ENCODE data around the gene FAM13B. TPM values are rescaled to one million over a fixed set of nuclear protein-coding genes. Genes with fewer than 3 reads are reported as not detected.
A peak's percentile ranks its signal among the peaks of the same experiment; 100 is the strongest.
"Not testable (repeated sequence)": the region's sequence is repeated elsewhere in the genome, so short reads cannot be mapped to it uniquely, and the experiment has no call there.

Gene FAM13B
- total RNA-seq = 10 to 100 TPM; 18.7 to 46.7 (median 23.0) TPM

DNA sequence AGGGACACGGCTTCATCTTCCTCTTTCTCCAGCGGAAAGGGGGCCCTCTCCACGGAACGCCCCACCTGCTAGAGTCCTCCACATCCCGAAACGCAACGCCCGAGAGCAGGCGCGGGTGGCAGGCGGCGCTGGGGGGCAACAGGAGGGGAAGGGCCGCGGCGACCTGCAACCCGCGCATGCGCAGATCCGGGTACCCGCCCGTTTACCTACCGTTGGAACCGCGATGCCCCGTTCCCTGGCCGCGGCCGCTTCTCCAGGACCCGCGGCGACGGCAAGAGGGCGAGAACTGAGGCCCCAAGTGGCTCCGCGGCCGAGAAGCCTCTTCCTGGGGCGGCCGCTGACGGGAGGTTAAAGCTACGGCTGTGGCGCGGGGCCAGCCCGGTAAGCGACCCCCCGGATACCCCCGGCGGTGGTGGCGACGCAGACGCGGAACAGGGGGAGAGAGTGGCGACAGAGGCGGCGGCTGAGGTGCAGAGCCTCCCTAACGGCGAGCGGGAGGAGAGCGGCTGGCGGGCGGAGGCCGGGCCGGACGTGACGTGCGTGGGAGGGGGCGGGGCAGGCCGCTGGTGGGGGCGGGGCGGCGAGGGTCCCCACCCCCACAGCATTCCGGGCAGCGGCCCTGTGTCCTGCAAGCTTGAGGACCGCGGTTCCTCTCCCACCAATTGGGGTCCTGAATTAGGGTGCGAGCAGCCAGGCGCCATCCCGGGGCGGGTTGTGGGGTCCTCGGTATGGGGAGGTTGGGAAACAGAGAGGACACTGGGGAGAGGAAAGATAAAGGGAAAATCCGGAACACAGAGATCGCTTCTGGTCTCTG, at the start of gene FAM13B:
Gene FAM13B, minus strand, starts transcription at position 508 of the 814 bp plus-strand sequence. CDS start 13,968 bp downstream, outside the sequence.
- peak; percentile 81 to 90 (median 89) for TF ChIP-seq POLR2AphosphoS5 (IDR thresholded peaks at IDR 0.05)
- TF ChIP-seq, protein P1, sequence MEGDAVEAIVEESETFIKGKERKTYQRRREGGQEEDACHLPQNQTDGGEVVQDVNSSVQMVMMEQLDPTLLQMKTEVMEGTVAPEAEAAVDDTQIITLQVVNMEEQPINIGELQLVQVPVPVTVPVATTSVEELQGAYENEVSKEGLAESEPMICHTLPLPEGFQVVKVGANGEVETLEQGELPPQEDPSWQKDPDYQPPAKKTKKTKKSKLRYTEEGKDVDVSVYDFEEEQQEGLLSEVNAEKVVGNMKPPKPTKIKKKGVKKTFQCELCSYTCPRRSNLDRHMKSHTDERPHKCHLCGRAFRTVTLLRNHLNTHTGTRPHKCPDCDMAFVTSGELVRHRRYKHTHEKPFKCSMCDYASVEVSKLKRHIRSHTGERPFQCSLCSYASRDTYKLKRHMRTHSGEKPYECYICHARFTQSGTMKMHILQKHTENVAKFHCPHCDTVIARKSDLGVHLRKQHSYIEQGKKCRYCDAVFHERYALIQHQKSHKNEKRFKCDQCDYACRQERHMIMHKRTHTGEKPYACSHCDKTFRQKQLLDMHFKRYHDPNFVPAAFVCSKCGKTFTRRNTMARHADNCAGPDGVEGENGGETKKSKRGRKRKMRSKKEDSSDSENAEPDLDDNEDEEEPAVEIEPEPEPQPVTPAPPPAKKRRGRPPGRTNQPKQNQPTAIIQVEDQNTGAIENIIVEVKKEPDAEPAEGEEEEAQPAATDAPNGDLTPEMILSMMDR (IDR thresholded peaks at IDR 0.05) = peak in 4 of 5 experiments; percentile 6 to 44 (median 24)
- TF ChIP-seq EP300 (IDR thresholded peaks at IDR 0.05; ENCODE audit: low read depth) = no peak
- TF ChIP-seq POLR2A (IDR thresholded peaks at IDR 0.05) = peak; percentile 83
- intact Hi-C loops (cut with DNase I; ENCODE audit: low total_unique reads) (no loop called here), in situ Hi-C loops (cut with MboI; ENCODE audit: low pct_ligation_motif_present in 1 of 4, low pct_unique_long_range_greater_than_20kb in 1 of 4, low sequenced_read_pairs in 3 of 4) (no loop called here)
- Histone ChIP-seq H3K4me1 (peaks cover 0 to 49% (median 26%) of the 10 kb centered on the region in 4 donors), H3K4me3 (peak within 1 kb of the TSS; percentile 88 to 96 (median 92)), H3K9me3 (no peaks in the 10 kb centered on the region), H3K36me3 (no peaks in the 10 kb centered on the region), H3K27ac (peak within 1 kb of the TSS; percentile 99 to 100 (median 100)), H3K27me3 (no peaks in the 10 kb centered on the region)
- 0 to 1% methylated on average over 8 to 41 of the region's 81 CpGs for WGBS, 2 donors (ENCODE audit: low coverage in 1 of 2)
- DNase-seq = peak; percentile 82

DNA sequence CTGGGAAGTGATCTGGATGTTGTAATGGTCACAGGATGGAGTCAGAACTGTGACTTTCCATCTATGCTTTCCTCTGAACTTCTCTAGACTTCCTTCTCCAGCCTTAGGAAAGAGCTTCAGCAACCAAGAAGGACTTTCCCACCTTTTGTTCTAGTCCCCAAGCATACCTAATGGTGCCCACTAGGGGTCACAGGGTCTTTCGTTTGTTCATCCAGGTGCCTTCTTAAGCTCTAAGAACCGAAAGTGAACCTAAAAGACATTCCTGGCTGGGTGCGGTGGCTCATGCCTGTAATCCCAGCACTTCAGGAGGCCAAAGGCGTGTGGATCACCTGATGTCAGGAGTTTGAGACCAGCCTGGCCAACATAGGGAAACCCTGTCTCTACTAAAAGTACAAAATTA, 49.2 kb upstream of the FAM13B start:
- H3K27ac ChIP-seq = no peak overlapping the region
- H3K36me3 ChIP-seq = no peaks in the 10 kb centered on the region
- DNase-seq = no peak
- no peaks in the 10 kb centered on the region for H3K27me3 ChIP-seq
- H3K9me3 ChIP-seq = no peaks in the 10 kb centered on the region
- H3K4me3 ChIP-seq = no peak overlapping the region
- no peaks in the 10 kb centered on the region for H3K4me1 ChIP-seq
- in situ Hi-C loops (cut with MboI; ENCODE audit: low pct_ligation_motif_present in 1 of 4, low pct_unique_long_range_greater_than_20kb in 1 of 4, low sequenced_read_pairs in 3 of 4) = no loop called here
- intact Hi-C loops (cut with DNase I; ENCODE audit: low total_unique reads) = no loop called here
- no peak for TF ChIP-seq EP300 (IDR thresholded peaks at IDR 0.05; ENCODE audit: low read depth)
- WGBS, 2 donors (ENCODE audit: low coverage in 1 of 2) = 86% methylated on average over 4 of the region's 4 CpGs; no CpG with 5 or more reads in 1 of the 2 donors

- intact Hi-C loops (cut with DNase I; ENCODE audit: low total_unique reads) (loop anchor here (5.0 kb wide), 1 partner anchor 41 kb away; no protein-coding TSS in a partner anchor), in situ Hi-C loops (cut with MboI; ENCODE audit: low pct_ligation_motif_present in 1 of 4, low pct_unique_long_range_greater_than_20kb in 1 of 4, low sequenced_read_pairs in 3 of 4) (loop anchor here in 2 of 4 donors (5.0 to 10.0 kb wide), 2 partner anchors 57 to 59 kb away; partner anchors contain the start of gene NME5 (in 2 of the 2))
- H3K36me3 ChIP-seq = no peaks in the 10 kb centered on the region
- H3K27ac ChIP-seq = no peak overlapping the region
- no peak for DNase-seq
- H3K4me1 ChIP-seq = no peaks in the 10 kb centered on the region
- no peak overlapping the region for H3K4me3 ChIP-seq
- H3K9me3 ChIP-seq = no peaks in the 10 kb centered on the region
- 54% methylated on average over 1 of the region's 1 CpG; no CpG with 5 or more reads in 1 of the 2 donors for WGBS, 2 donors (ENCODE audit: low coverage in 1 of 2)
- no peaks in the 10 kb centered on the region for H3K27me3 ChIP-seq
- TF ChIP-seq POLR2A (IDR thresholded peaks at IDR 0.05) = no peak
- TF ChIP-seq, protein P1 (IDR thresholded peaks at IDR 0.05) = no peak
- TF ChIP-seq EP300 (IDR thresholded peaks at IDR 0.05; ENCODE audit: low read depth) = no peak
- no peak for TF ChIP-seq POLR2AphosphoS5 (IDR thresholded peaks at IDR 0.05)
Measured at GRCh38 chr5:138078006-138078643, 45.2 kb upstream of the FAM13B start.

- intact Hi-C loops (cut with DNase I; ENCODE audit: low total_unique reads) = loop anchor here (5.0 kb wide), 1 partner anchor 40 kb away; no protein-coding TSS in a partner anchor
- TF ChIP-seq EP300 (IDR thresholded peaks at IDR 0.05; ENCODE audit: low read depth) = no peak
- TF ChIP-seq, protein P1 (IDR thresholded peaks at IDR 0.05) = peak; percentile 74 to 86 (median 81)
- Histone ChIP-seq H3K36me3 (no peaks in the 10 kb centered on the region), H3K27me3 (no peaks in the 10 kb centered on the region), H3K4me3 (no peak overlapping the region), H3K9me3 (no peaks in the 10 kb centered on the region), H3K4me1 (no peaks in the 10 kb centered on the region), H3K27ac (no peak overlapping the region)
- in situ Hi-C loops (cut with MboI; ENCODE audit: low pct_ligation_motif_present in 1 of 4, low pct_unique_long_range_greater_than_20kb in 1 of 4, low sequenced_read_pairs in 3 of 4) = loop anchor here in 2 of 4 donors (5.0 to 10.0 kb wide), 2 partner anchors 58 to 60 kb away; partner anchors contain the start of gene NME5 (in 2 of the 2)
- WGBS, 2 donors (ENCODE audit: low coverage in 1 of 2) = 35 to 52% methylated on average over 3 to 5 of the region's 5 CpGs
- peak; percentile 72 for DNase-seq
Measured at GRCh38 chr5:138077064-138077696, 44.3 kb upstream of the FAM13B start.

DNA sequence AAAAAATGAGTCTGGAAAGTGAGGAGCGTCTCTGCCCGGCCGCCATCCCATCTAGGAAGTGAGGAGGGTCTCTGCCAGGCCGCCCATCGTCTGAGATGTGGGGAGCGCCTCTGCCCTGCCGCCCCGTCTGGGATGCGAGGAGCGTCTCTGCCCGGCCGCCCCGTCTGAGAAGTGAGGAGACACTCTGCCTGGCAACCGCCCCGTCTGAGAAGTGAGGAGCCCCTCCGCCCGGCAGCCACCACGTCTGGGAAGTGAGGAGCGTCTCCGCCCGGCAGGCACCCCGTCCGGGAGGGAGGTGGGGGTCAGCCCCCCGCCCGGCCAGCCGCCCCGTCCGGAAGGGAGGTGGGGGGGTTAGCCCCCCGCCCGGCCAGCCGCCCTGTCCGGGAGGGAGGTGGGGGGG, 37.1 kb upstream of the FAM13B start:
- DNase-seq; H3K27me3 ChIP-seq; H3K27ac ChIP-seq; H3K4me3 ChIP-seq; intact Hi-C loops (cut with DNase I; ENCODE audit: low total_unique reads); H3K9me3 ChIP-seq; H3K4me1 ChIP-seq; H3K36me3 ChIP-seq: not testable (repeated sequence)
- 100% methylated on average over 2 of the region's 32 CpGs; no CpG with 5 or more reads in 1 of the 2 donors for WGBS, 2 donors (ENCODE audit: low coverage in 1 of 2)
- in situ Hi-C loops (cut with MboI; ENCODE audit: low pct_ligation_motif_present in 1 of 4, low pct_unique_long_range_greater_than_20kb in 1 of 4, low sequenced_read_pairs in 3 of 4) = loop anchor here in 1 of 4 donors (10.0 to 25.0 kb wide), 2 partner anchors 65 to 283 kb away; partner anchors contain the start of gene NME5

Measured in transverse colon (tissue), 4 donors.